HG02759 (cell line): ENCODE data around the gene HDAC4.

ENCODE experiments used
- ATAC-seq: cut with Tn5 transposase; IDR thresholded peaks from one replicate; pipeline ENCODE4 v1.9.1; 2021; ENCODE audit warnings: mild to moderate bottlenecking, moderate library complexity; ENCODE audit not compliant: unreplicated experiment

The HDAC4 gene

GRCh38 chr2:239162976-239163687 lies 237.7 kb downstream of the HDAC4 start:
- ATAC-seq: no peak

DNA sequence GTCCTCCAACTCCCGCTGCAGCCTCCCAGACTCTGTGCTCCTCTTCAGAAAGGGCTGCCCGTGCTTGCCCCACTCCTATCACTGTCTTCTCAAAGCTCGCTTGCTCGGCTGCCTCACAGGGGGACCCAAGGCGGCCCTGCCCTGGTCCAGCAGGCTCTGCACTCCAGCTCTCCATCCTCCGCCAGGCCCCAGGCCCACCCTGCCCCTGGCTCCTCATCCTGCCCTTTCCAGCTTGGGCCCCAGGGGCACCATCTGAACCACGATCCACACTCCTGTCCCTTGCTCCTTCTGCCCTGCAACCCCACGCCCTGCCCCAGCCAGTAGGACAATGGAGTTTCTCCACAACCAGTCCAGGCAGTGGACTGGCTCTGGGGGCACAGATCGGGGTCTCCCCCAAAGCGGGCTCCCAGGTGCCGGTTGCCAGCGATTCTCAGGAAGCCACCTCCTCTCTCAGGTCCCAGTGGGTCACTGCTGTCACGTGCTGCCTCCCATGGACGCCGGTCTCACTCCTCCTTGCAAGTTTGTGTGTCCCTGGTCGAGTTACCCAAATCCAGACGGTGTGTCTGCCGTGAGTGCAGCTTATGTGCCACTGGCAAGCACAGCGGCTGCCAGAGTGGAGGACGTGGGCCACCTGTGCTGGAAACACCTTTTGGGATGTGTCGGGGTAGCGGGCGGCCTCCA lies 238.5 kb downstream of the HDAC4 start:
- no peak for ATAC-seq

- no peak for ATAC-seq
Observed at GRCh38 chr2:239161711-239162140, 239.1 kb downstream of the HDAC4 start.

GRCh38 chr2:239160226-239161143 lies 240.3 kb downstream of the HDAC4 start:
- no peak for ATAC-seq

DNA sequence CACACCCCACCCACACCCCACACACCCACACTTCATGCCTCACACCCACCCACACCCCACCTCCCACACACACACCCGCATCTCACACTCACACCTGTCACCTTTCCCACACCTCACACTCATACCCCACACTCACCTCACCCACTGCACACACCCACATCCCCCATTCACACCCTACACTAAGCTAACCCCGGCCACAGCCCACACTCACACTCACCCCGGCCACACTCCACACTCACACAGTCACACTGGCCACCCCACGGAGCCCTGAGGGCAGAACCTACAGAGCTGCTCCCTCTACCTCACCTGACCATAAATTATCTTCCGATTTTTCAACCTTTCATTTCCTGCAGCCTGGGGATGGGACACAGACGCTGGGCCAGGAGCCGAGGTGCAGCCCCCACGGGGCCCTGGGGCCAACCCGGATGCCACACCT lies 241.3 kb downstream of the HDAC4 start:
- ATAC-seq: no peak

DNA sequence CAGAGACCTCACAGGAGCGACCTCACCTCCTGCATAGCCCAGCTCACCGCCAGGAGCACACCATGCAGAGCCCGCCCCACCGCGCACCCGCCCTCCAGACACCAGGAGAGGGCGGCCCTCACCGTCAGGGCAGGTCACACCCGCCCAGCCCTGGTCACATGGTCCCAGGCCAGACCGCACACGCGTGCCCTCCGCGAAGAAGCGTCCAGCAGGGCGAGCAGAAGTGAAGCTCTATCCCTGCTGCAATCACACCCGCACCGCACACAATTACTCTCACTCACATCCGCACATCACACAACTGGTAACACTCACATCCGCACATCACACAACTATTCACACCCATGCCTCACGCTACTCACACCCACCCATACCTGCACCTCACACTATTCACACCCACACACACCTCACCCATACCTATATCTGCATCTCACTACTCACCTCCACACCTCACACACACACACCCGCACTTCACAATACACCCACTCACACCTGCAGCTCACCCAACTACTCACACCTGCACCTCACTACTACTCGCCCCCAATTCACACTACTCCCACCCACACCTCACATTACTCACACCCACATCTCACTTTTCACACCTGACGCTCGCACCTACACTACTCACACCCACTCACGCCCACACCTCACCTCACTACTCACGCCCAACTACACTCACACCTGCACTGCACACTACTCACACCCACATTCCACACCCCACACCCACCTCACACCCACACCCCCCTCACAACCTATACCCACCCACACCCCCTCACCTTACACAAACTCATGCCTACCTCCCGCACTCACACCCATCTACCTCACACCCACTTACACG lies 242.0 kb downstream of the HDAC4 start:
- no peak for ATAC-seq

DNA sequence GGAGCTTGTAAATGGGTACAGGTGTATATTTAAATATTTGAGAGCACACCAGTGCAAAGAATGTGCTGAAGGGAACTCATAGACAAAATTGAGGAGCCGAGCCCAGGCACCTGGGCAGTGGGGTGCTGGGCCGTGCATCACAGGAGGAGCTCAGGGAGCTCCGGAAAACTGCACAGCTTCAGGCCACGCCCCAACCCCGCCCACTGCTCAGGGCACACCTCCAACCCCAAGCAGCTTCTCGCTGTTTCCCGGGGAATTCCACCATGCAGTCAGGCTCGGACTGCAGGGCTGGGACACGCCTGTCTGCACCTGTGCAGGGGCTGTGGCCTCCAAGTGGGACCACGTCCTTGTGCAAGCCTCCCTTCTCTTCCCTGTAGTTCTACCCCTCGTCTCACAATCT lies 243.0 kb downstream of the HDAC4 start:
- no peak for ATAC-seq

- ATAC-seq: no peak
Observed at GRCh38 chr2:239157269-239157668, 243.6 kb downstream of the HDAC4 start.

GRCh38 chr2:239156516-239157265 lies 244.1 kb downstream of the HDAC4 start:
- ATAC-seq: no peak

DNA sequence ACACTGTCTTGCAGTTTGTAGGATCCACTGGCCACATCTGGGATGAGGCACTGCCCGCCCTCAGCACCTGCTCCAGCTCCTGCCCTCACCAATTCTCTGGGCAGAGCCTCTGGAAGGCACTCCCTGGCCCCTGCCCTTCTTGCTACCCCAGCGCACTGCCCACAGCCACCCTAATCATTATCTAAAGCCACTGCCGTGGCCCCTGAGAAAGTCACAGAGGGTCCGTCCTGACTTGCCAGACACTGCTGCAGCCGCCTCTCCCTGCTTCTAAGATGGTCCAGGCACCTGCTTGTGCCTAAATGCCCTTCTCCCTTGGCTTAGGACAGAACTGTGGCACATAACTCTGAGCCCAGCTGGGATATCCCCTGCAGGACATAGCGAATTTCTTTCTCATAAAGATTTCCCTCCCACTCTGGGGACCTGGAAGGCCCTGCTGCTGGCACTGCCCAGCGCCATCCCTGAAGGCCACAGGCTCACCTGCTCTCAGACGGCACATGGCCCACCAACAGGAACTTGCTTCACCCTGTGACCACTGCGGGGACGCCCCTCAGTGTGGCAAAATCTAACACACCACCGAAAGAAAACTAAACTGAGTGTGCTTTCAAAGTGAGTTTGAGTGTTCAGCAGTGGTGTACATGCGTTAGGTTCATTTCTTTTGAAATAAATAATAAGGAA lies 244.9 kb downstream of the HDAC4 start:
- ATAC-seq: no peak

GRCh38 chr2:239154971-239155805 lies 245.6 kb downstream of the HDAC4 start:
- ATAC-seq: no peak

DNA sequence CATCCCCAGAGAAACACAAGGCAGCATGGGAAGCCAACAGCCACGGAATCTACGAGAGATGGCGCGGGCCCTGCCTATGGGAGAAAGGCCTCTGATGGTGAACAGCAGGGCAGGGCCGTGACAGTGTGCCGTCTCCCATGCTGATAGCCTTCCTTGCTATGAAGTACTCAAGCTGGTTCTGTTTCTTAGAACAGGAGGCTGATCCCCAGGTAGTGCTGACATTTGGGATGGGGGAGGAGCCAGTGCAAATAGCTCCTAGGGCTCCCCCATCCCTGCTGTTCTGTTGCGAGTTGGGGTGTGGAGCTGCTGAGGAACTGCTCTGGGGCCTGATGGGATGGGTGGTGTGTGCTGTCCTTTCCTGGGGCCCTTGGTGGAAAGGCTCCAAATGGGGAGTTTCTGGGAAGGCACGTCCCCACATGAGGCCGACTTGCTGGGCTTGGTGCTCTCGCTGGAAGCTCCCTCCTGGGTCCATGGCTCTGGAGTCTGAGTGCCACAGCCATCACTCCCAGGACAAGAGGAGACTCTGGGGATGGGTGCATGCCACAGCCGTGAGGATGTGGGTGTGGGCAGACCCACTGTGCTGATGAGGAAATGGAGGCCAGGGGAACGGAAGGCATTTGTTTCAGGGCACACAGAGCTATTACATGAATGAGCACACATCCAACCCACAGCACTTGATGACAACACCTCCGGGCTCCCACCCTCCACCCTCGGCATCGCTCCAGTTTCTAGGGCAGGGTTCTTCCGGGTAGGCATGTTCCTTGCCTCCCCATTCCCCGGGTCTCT lies 246.8 kb downstream of the HDAC4 start:
- ATAC-seq: no peak

GRCh38 chr2:239152916-239153305 lies 247.9 kb downstream of the HDAC4 start:
- ATAC-seq: no peak

DNA sequence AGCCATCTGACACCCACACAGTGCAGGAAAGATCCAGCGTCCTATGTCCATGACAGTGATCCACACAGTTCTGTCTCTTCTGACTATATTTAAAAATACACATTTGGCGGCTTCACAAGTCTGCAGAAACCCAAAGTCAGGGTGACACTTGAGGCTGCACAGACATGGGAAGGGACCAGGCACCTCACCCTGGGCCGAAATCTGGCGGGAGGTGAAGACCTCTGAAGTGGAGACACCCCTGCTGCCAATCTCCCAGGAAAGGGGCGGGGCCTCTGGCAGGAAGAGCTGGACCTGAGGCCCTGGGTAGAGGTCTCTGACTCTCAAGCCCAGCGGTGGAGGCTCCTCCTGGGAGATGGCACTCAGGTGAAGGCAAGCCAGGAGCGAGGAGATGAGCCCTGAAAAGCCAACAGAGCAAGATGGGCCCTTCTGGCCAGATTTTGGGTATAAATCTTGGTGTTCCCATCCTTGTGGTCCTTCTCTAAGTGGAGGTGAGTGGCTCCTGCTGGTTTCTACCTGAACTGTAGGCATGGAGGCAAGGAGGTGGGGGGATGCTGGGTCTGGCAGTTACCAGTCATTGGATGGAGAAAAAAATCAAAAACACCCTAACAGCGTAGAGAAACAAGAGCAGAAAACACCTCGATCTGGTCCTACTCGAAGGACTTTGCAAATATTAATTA lies 248.4 kb downstream of the HDAC4 start:
- ATAC-seq: no peak

DNA sequence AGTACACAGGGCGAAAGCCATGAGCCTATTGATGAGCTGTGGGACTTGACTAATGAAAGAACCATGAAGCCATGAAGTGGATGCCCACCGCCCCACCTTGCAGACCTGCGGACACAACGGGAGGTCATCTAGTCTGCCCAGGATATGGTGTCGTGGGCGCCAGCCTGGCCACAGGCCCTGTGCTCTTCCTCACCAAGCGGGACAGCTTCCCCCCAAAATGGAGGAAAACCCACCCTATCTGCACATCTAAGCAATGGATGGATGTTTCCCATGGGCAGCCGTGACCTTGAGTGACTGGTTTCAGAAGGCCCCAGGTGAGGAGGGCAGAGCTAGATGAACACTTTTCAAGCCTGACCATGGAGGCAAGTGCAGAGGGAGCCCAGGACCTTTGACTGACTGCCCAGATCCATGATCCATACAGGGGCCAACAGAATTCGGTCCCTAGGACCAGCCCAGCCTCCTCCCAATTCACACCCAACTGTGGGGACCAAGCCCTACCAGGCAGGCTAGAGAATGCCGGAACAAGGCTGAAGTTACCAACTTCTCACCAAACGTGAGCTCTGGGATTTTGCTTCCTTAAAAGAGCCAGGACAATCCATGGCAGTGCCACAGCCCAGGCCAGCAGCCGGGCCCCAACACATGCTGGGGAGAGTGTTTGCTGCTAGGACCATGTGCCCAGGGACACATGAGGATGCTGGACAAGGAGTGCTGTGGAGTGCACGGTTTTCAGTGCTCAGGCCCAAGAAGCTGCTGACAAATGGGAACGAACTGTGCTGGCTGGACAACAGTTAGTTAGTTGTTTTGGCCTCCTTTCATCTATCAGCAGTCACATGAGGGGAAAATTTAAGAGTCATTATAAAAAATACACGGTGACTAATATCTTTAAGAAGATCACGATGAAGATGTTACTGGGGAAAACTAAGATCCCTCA lies 249.4 kb downstream of the HDAC4 start:
- no peak for ATAC-seq
